B cell (primary cell): ENCODE measurements around the gene CAPN5. TPM values are rescaled to one million over a fixed set of nuclear protein-coding genes. Genes with fewer than 3 reads are reported as not detected.

Experiments used
- ATAC-seq: fragments of 200-7000 bp; cut with Tn5 transposase; one replicate; pipeline ENCODE4 v1.10.0; 2021; ENCODE audit warnings: low read depth, mild to moderate bottlenecking, moderate number of reproducible peaks, moderate library complexity
- CTCF ChIA-PET: fragments of 350-600 bp; sonication (Branson Sonifier 250); formaldehyde crosslinking; loops from one replicate; lab custom pipeline; 2021; ENCODE audit warnings: antibody characterized with exemption, inconsistent platforms; lab: Charles Lee
- POLR2A ChIA-PET: fragments of 350-600 bp; sonication (Branson Sonifier 250); formaldehyde crosslinking; loops from one replicate; lab custom pipeline; 2021; ENCODE audit warnings: antibody characterized with exemption; lab: Charles Lee
- DNase-seq: peaks from one replicate; pipeline ENCODE4 v3.0.0; 2013
- H2AFZ ChIP-seq: 2 replicates; pipeline ENCODE4 v1.6.1; 2012; ENCODE audit warnings: mild to moderate bottlenecking, low read depth, low read length; ENCODE audit not compliant: insufficient read depth, poor library complexity, severe bottlenecking
- H3K27ac ChIP-seq, 2 donors: 1 replicate in 1 of 2; 2 replicates in 1 of 2; pipeline ENCODE4 v1.5.1; 2012 to 2013; ENCODE audit warnings: low read length in 2 of 2, mild to moderate bottlenecking in 2 of 2, moderate library complexity in 1 of 2
- H3K27me3 ChIP-seq, 4 experiments: fragments of 200-600 bp in 1 of 4; sonication (generic) in 1 of 4; replicated peaks in 1 of 4; 1 replicate in 2 of 4; 2 replicates in 2 of 4; pipeline versions ENCODE4 v1.6.1 to v1.7.0; 2013 to 2016; ENCODE audit warnings: low read length in 3 of 4, mild to moderate bottlenecking in 2 of 4, mixed read lengths in 1 of 4, moderate library complexity in 1 of 4; ENCODE audit not compliant: insufficient read depth in 4 of 4, control insufficient read depth in 3 of 4; ENCODE audit errors: control extremely low read depth in 1 of 4
- H3K36me3 ChIP-seq, 2 experiments: replicated peaks in 1 of 2; 1 replicate in 1 of 2; 2 replicates in 1 of 2; pipeline versions ENCODE4 v1.6.1 to v1.7.1; 2013; ENCODE audit warnings: low read length in 1 of 2; ENCODE audit not compliant: insufficient read depth in 2 of 2, control insufficient read depth in 1 of 2; ENCODE audit errors: control extremely low read depth in 1 of 2, extremely low read depth in 1 of 2
- H3K4me1 ChIP-seq, 2 donors: fragments of 200-600 bp in 1 of 2; sonication (generic) in 1 of 2; 1 replicate in 1 of 2; 2 replicates in 1 of 2; pipeline versions ENCODE4 v1.5.1 to v1.6.1; 2013 to 2017; ENCODE audit warnings: low read length in 2 of 2; ENCODE audit not compliant: control insufficient read depth in 2 of 2, insufficient read depth in 2 of 2
- H3K4me2 ChIP-seq: replicated peaks from 2 replicates; pipeline ENCODE3; 2012; ENCODE audit warnings: mild to moderate bottlenecking, low read depth, low read length; ENCODE audit not compliant: poor library complexity, severe bottlenecking
- H3K4me3 ChIP-seq, 5 experiments: fragments of 200-600 bp in 1 of 5; sonication (generic) in 1 of 5; 1 replicate in 3 of 5; 2 replicates in 2 of 5; pipeline versions ENCODE4 v1.5.1 to v1.7.0; 2011 to 2016; ENCODE audit warnings: low read length in 4 of 5, mild to moderate bottlenecking in 4 of 5, low read depth in 2 of 5, control low read depth in 1 of 5, moderate library complexity in 1 of 5; ENCODE audit not compliant: insufficient read depth in 1 of 5; ENCODE audit errors: control extremely low read depth in 1 of 5, extremely low read depth in 1 of 5
- H3K79me2 ChIP-seq: fragments of 200-600 bp; sonication (generic); one replicate; pipeline ENCODE4 v1.6.0; 2016; ENCODE audit warnings: low read length; ENCODE audit not compliant: control insufficient read depth, insufficient read depth
- H3K9ac ChIP-seq: fragments of 200-600 bp; sonication (generic); 2 replicates; pipeline ENCODE4 v1.6.1; 2017; ENCODE audit warnings: mild to moderate bottlenecking, low read length, moderate library complexity
- H3K9me3 ChIP-seq, 3 donors: one replicate each; pipeline versions ENCODE4 v1.6.1 to v1.7.1; 2013; ENCODE audit warnings: low read length in 2 of 3; ENCODE audit not compliant: control insufficient read depth in 2 of 3, insufficient read depth in 1 of 3; ENCODE audit errors: control extremely low read depth in 1 of 3
- H4K20me1 ChIP-seq: 2 replicates; pipeline ENCODE4 v1.6.0; 2012; ENCODE audit warnings: mild to moderate bottlenecking, low read length; ENCODE audit not compliant: insufficient read depth, control insufficient read depth, poor library complexity, severe bottlenecking
- H3K27ac Mint-ChIP-seq: one replicate; pipeline ENCODE4 v1.8.0; 2021; ENCODE audit warnings: mixed read lengths
- H3K27me3 Mint-ChIP-seq: one replicate; pipeline ENCODE4 v1.8.0; 2021; ENCODE audit warnings: mixed read lengths
- H3K4me1 Mint-ChIP-seq: one replicate; pipeline ENCODE4 v1.8.0; 2021; ENCODE audit warnings: mixed read lengths
- H3K4me3 Mint-ChIP-seq: one replicate; pipeline ENCODE4 v1.8.0; 2021; ENCODE audit warnings: mixed read lengths
- H3K9me3 Mint-ChIP-seq: one replicate; pipeline ENCODE4 v1.8.0; 2022; ENCODE audit warnings: mixed read lengths; ENCODE audit not compliant: insufficient read depth
- EZH2 ChIP-seq: IDR thresholded peaks from 2 replicates; pipeline ENCODE4 v1.6.1; 2012; ENCODE audit warnings: borderline replicate concordance, low read depth, mild to moderate bottlenecking, moderate library complexity, low read length; ENCODE audit not compliant: insufficient read depth, poor library complexity, severe bottlenecking
- WGBS: methylation state at CpG from one replicate; pipeline ENCODE4 v1.1.5; 2013; ENCODE audit warnings: missing lambda C conversion rate; ENCODE audit not compliant: insufficient coverage; 5-methylcytosine and 5-hydroxymethylcytosine counted together
- intact Hi-C: fragments of 100-400 bp; cut with micrococcal nuclease; formaldehyde crosslinking; loops from one replicate; pipeline ENCODE4 v1.10.0; 2022
- polyA plus RNA-seq: library from polyadenylated mRNA; depleted of rRNA; stranded (reverse); fragments of >200 nt; gene quantifications from 2 replicates; pipeline ENCODE4 v1.2.3, GENCODE V29; 2012
- total RNA-seq, 2 donors: library from RNA; stranded (reverse); fragments of 120-200 nt in 1 of 2; gene quantifications; 1 replicate in 1 of 2; 2 replicates in 1 of 2; pipeline versions ENCODE4 v1.2.3 to v1.2.4, GENCODE V29; 2013 to 2022
- TF ChIP-seq, protein P1 (sequence below): fragments of 200-600 bp; IDR thresholded peaks from one replicate; pipeline ENCODE4 v1.8.0; 2022; ENCODE audit warnings: antibody characterized with exemption, mild to moderate bottlenecking

The CAPN5 gene
- total and polyA plus RNA-seq, 2 donors (not counting 1 experiment from before 2014, with no cell fraction given), result 0.74 to 0.78 TPM

DNA sequence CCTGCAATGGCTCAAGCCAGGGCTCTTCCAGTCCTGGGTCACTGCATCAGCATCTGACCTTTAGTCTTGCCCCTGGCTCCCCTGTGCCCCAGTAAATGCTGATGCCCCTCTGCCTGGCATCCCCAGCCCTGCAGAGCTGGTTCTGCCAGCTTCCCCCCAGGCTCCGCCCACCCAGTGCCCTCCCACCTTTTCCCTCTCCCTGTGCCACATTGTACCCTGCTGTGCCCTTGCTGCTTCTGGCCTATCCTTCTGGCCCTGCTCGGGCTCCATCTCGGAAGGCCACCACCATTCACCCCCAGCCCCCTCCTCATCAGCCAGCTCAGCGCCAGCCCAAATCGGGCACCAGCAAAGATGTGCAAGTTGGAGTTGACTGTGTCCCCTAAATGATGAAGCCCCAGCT, 7.4 kb downstream of the CAPN5 start:
- TF ChIP-seq, protein P1, sequence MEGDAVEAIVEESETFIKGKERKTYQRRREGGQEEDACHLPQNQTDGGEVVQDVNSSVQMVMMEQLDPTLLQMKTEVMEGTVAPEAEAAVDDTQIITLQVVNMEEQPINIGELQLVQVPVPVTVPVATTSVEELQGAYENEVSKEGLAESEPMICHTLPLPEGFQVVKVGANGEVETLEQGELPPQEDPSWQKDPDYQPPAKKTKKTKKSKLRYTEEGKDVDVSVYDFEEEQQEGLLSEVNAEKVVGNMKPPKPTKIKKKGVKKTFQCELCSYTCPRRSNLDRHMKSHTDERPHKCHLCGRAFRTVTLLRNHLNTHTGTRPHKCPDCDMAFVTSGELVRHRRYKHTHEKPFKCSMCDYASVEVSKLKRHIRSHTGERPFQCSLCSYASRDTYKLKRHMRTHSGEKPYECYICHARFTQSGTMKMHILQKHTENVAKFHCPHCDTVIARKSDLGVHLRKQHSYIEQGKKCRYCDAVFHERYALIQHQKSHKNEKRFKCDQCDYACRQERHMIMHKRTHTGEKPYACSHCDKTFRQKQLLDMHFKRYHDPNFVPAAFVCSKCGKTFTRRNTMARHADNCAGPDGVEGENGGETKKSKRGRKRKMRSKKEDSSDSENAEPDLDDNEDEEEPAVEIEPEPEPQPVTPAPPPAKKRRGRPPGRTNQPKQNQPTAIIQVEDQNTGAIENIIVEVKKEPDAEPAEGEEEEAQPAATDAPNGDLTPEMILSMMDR, result no peak
- no peak for TF ChIP-seq EZH2
- ATAC-seq (no peak), DNase-seq (no peak)
- peaks cover 8% of the 10 kb centered on the region for H3K9me3 Mint-ChIP-seq
- no peak overlapping the region for H3K4me3 Mint-ChIP-seq
- POLR2A ChIA-PET, result no interaction called here
- no peaks in the 10 kb centered on the region for H3K79me2 ChIP-seq
- peaks cover 0 to 6% of the 10 kb centered on the region in 2 donors for H3K4me1 ChIP-seq
- H3K36me3 ChIP-seq, result no peaks in the 10 kb centered on the region
- H3K27ac ChIP-seq, result no peak overlapping the region
- no peaks in the 10 kb centered on the region for H3K9me3 ChIP-seq
- H3K4me1 Mint-ChIP-seq, result peaks cover 5% of the 10 kb centered on the region
- peaks cover 3% of the 10 kb centered on the region for H3K27me3 Mint-ChIP-seq
- no peak overlapping the region for H3K4me3 ChIP-seq
- no peak overlapping the region for H3K9ac ChIP-seq
- WGBS, result 79% methylated on average over 3 of the region's 5 CpGs
- CTCF ChIA-PET, result no interaction called here
- H2AFZ ChIP-seq, result no peak overlapping the region
- H3K27me3 ChIP-seq, result no peaks in the 10 kb centered on the region
- no peaks in the 10 kb centered on the region for H4K20me1 ChIP-seq
- intact Hi-C loops, result no loop called here
- no peak overlapping the region for H3K27ac Mint-ChIP-seq
- H3K4me2 ChIP-seq, result no peak overlapping the region

DNA sequence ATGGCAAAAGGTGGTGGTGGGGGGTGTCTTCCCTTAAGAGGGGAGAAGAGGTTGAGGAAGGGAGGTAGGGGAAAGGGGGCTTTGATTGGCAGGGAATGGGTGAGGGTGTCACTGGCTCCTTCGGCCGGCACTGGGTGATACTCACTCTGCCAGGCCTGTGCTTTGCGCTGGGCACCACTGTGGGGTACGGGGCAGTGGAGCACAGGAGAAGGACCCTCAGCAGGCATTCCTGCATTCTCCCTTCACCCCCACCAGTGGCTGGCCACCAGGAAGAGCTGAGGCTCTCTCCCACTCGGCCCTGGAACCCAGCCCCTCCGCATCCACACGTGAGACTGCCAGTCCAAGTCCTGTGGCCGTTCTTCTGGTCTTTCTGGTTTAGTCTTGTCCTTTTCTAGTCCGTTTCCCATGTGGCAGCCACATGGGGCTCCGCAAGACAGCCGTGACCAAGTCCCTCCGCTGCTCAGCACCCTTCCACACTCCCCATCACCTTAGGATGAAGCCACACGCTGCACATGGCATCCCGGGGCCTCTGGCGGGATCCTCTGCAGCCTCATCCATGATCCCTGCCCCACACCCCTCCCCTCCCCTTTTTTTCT, 8.0 kb downstream of the CAPN5 start:
- Mint-ChIP-seq H3K4me3 (no peak overlapping the region), H3K9me3 (peaks cover 9% of the 10 kb centered on the region), H3K27me3 (peaks cover 3% of the 10 kb centered on the region), H3K4me1 (peaks cover 6% of the 10 kb centered on the region), H3K27ac (no peak overlapping the region)
- no peak overlapping the region for H3K27ac ChIP-seq
- H3K36me3 ChIP-seq, result no peaks in the 10 kb centered on the region
- ATAC-seq (no peak), DNase-seq (no peak)
- no peak overlapping the region for H3K4me3 ChIP-seq
- 92% methylated on average over 15 of the region's 15 CpGs for WGBS
- no peak overlapping the region for H3K9ac ChIP-seq
- H3K4me2 ChIP-seq, result no peak overlapping the region
- TF ChIP-seq EZH2, result no peak
- TF ChIP-seq, protein P1, result no peak
- H2AFZ ChIP-seq, result no peak overlapping the region
- POLR2A ChIA-PET, result no interaction called here
- H3K4me1 ChIP-seq, result peaks cover 0 to 6% of the 10 kb centered on the region in 2 donors
- intact Hi-C loops, result no loop called here
- H3K27me3 ChIP-seq, result no peaks in the 10 kb centered on the region
- H4K20me1 ChIP-seq, result no peaks in the 10 kb centered on the region
- CTCF ChIA-PET, result no interaction called here
- no peaks in the 10 kb centered on the region for H3K79me2 ChIP-seq
- no peaks in the 10 kb centered on the region for H3K9me3 ChIP-seq
